K562 (cell line): Measurements from ENCODE around the gene MDFIC2.

Experiments used
- CHD1 ChIP-seq: fragments of 200-600 bp; sonication (generic); IDR thresholded peaks from one replicate; pipeline ENCODE4 v1.6.1; 2012; ENCODE audit warnings: mild to moderate bottlenecking, moderate library complexity, low read length, inconsistent platforms
- CTCF ChIP-seq, 3 experiments: IDR thresholded peaks in 2 of 3; conservative IDR thresholded peaks in 1 of 3; 2 replicates each; pipeline ENCODE4 v1.5.1; 2011 to 2012; ENCODE audit warnings: low read length in 3 of 3, mild to moderate bottlenecking in 3 of 3, control low read depth in 2 of 3, improper control_type of control experiment in 1 of 3, inconsistent platforms in 1 of 3, low read depth in 1 of 3, mixed read lengths in 1 of 3, moderate library complexity in 1 of 3; ENCODE audit not compliant: insufficient read depth in 2 of 3
- EHMT2 ChIP-seq: fragments of 450-650 bp; IDR thresholded peaks from 2 replicates; pipeline ENCODE4 v1.6.1; 2018; ENCODE audit warnings: antibody characterized with exemption
- JUND ChIP-seq, 2 experiments: IDR thresholded peaks; 2 replicates in 1 of 2; 3 replicates in 1 of 2; pipeline ENCODE4 v1.6.1; 2011; ENCODE audit warnings: borderline replicate concordance in 2 of 2, low read depth in 2 of 2, low read length in 2 of 2, improper control_type of control experiment in 1 of 2, missing biosample characterization in 1 of 2, missing genetic modification characterization in 1 of 2, missing genetic modification reagents in 1 of 2
- MAFK ChIP-seq: IDR thresholded peaks from 2 replicates; pipeline ENCODE4 v1.6.1; 2011; ENCODE audit warnings: low read length, improper control_type of control experiment
- NFATC3 ChIP-seq: fragments of 450-650 bp; IDR thresholded peaks from 2 replicates; pipeline ENCODE4 v1.6.1; 2017; ENCODE audit warnings: mild to moderate bottlenecking
- POLR2A ChIP-seq: fragments of 450-650 bp; conservative IDR thresholded peaks from 2 replicates; pipeline ENCODE4 v1.6.1; 2016
- POLR2AphosphoS5 ChIP-seq: IDR thresholded peaks from 2 replicates; pipeline ENCODE4 v1.6.1; 2011; ENCODE audit warnings: mild to moderate bottlenecking, low read depth, low read length, moderate library complexity; ENCODE audit not compliant: control insufficient read depth, insufficient read depth
- SMARCA5 ChIP-seq: fragments of 450-650 bp; IDR thresholded peaks from 2 replicates; pipeline ENCODE4 v1.6.1; 2016
- STAG1 ChIP-seq: sonication (generic); formaldehyde crosslinking; IDR thresholded peaks from 2 replicates; pipeline ENCODE4 v1.5.0; 2020; ENCODE audit warnings: missing genetic modification reagents, borderline replicate concordance
- TEAD1 ChIP-seq, 2 experiments: fragments of 450-650 bp in 1 of 2; sonication (generic) in 1 of 2; formaldehyde crosslinking; IDR thresholded peaks; 2 replicates each; pipeline versions ENCODE4 v1.4.0 to v1.8.0; 2020 to 2022; ENCODE audit warnings: mild to moderate bottlenecking in 2 of 2, missing genetic modification reagents in 1 of 2
- ZNF232 ChIP-seq: sonication (generic); formaldehyde crosslinking; IDR thresholded peaks from 2 replicates; pipeline ENCODE4 v1.8.0; 2022; ENCODE audit warnings: mild to moderate bottlenecking, missing genetic modification reagents
- TF ChIP-seq, protein P1 (sequence below): fragments of 450-650 bp; formaldehyde crosslinking; conservative IDR thresholded peaks from 2 replicates; pipeline ENCODE4 v1.4.0; 2022; ENCODE audit warnings: mild to moderate bottlenecking, missing genetic modification characterization

GRCh38 chr3:70333080-70333479 lies 20.6 kb upstream of the MDFIC2 start:
- no peak for TF ChIP-seq POLR2AphosphoS5
- TF ChIP-seq CTCF (IDR thresholded peaks at IDR 0.05 in 2 of 3, conservative IDR thresholded peaks at IDR 0.05 in 1 of 3; ENCODE audit: insufficient read depth in 2 of 3, low read depth in 1 of 3, low read length in 3 of 3): no peak
- TF ChIP-seq CHD1: no peak
- TF ChIP-seq MAFK: no peak
- TF ChIP-seq, protein P1, sequence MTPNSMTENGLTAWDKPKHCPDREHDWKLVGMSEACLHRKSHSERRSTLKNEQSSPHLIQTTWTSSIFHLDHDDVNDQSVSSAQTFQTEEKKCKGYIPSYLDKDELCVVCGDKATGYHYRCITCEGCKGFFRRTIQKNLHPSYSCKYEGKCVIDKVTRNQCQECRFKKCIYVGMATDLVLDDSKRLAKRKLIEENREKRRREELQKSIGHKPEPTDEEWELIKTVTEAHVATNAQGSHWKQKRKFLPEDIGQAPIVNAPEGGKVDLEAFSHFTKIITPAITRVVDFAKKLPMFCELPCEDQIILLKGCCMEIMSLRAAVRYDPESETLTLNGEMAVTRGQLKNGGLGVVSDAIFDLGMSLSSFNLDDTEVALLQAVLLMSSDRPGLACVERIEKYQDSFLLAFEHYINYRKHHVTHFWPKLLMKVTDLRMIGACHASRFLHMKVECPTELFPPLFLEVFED (CRISPR knock-in tag): no peak
- TF ChIP-seq SMARCA5: no peak
- TF ChIP-seq POLR2A: no peak
- TF ChIP-seq EHMT2: no peak
- TF ChIP-seq JUND (IDR thresholded peaks at IDR 0.05; ENCODE audit: borderline replicate concordance, low read depth, low read length): no peak
- TF ChIP-seq JUND (tag; IDR thresholded peaks at IDR 0.05; ENCODE audit: borderline replicate concordance, low read depth, low read length): no peak
- no peak for TF ChIP-seq NFATC3
- TF ChIP-seq TEAD1 (CRISPR knock-in tag; IDR thresholded peaks at IDR 0.05): no peak
- TF ChIP-seq ZNF232: no peak
- no peak for TF ChIP-seq STAG1
